ENCODE measurements around the gene DGKG.

DNA sequence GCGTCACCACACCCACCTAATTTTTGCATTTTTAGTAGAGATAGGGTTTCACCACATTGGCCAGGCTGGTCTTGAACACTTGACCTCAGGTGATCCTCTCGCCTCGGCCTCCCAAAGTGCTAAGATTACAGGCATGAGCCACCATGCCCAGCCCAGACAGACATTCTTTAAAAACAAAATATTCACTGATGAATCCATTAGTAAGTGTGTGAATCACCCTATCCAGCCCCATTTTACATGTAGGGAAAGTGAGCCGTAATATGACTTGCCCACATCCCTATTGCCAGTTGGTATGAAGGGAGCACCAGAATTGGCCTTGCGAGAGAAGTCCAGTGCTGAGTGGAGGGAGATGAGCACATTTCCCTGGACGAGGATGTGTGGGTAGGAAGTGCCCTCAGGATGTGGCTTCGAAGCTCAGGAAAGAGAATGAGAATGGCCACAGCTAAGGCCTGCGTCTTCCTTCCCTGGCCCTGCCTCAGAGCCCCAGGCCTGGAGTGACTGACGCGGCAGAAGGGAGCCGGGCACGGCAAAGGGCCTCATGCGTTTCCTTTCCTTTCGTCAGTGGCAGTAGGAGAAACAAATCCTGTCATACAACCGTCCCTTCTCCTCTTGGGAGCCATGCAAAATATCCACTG, 224.9 kb downstream of the DGKG start:
- TF ChIP-seq, protein P1, sequence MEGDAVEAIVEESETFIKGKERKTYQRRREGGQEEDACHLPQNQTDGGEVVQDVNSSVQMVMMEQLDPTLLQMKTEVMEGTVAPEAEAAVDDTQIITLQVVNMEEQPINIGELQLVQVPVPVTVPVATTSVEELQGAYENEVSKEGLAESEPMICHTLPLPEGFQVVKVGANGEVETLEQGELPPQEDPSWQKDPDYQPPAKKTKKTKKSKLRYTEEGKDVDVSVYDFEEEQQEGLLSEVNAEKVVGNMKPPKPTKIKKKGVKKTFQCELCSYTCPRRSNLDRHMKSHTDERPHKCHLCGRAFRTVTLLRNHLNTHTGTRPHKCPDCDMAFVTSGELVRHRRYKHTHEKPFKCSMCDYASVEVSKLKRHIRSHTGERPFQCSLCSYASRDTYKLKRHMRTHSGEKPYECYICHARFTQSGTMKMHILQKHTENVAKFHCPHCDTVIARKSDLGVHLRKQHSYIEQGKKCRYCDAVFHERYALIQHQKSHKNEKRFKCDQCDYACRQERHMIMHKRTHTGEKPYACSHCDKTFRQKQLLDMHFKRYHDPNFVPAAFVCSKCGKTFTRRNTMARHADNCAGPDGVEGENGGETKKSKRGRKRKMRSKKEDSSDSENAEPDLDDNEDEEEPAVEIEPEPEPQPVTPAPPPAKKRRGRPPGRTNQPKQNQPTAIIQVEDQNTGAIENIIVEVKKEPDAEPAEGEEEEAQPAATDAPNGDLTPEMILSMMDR (IDR thresholded peaks at IDR 0.05), result no peak
- no peak for TF ChIP-seq POLR2A (IDR thresholded peaks at IDR 0.05)

Measured in lower leg skin (tissue), 3 donors.